Suprapubic skin (tissue), 4 donors: ENCODE data around the gene ITGA2B.

ENCODE experiments used
- CTCF ChIP-seq, 2 donors: fragments of 200-600 bp in 1 of 2; fragments of 450-650 bp in 1 of 2; sonication (generic) in 1 of 2; IDR thresholded peaks; one replicate each; pipeline ENCODE4 v1.5.1; 2016 to 2019; ENCODE audit warnings: antibody characterized with exemption in 2 of 2, mild to moderate bottlenecking in 1 of 2, moderate library complexity in 1 of 2
- POLR2A ChIP-seq, 2 donors: fragments of 450-650 bp; IDR thresholded peaks; one replicate each; pipeline ENCODE4 v1.6.1; 2017; ENCODE audit warnings: antibody characterized with exemption in 2 of 2, mild to moderate bottlenecking in 2 of 2, moderate library complexity in 2 of 2
- POLR2AphosphoS5 ChIP-seq, 3 donors: sonication (generic); formaldehyde crosslinking; IDR thresholded peaks; one replicate each; pipeline ENCODE4 v1.6.1; 2017; ENCODE audit warnings: antibody characterized with exemption in 3 of 3

DNA sequence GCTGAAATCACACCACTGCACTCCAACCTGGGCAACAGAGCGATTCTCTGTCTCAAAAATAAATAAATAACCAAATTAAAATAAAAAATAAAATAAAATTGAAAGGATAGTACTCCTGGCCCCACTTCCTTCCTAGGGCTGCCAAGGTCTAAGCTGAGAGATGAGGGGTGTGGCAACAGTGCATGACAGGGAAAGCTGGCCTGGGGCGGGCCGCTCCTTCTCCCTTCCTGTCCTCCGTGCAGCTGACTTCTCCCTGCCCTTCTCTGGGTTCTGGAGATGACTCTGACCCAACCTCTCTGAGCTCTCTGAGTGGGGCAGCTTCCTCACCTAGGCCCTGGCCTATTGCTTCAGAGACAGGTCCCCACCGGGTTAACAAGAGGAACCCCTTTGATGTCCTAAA lies 56.1 kb downstream of the ITGA2B start:
- TF ChIP-seq CTCF (IDR thresholded peaks at IDR 0.05), result no peak
- no peak for TF ChIP-seq POLR2A (IDR thresholded peaks at IDR 0.05)
- no peak for TF ChIP-seq POLR2AphosphoS5 (IDR thresholded peaks at IDR 0.05)
